Measurements from ENCODE around the gene CHRND.

Gene CHRND

DNA sequence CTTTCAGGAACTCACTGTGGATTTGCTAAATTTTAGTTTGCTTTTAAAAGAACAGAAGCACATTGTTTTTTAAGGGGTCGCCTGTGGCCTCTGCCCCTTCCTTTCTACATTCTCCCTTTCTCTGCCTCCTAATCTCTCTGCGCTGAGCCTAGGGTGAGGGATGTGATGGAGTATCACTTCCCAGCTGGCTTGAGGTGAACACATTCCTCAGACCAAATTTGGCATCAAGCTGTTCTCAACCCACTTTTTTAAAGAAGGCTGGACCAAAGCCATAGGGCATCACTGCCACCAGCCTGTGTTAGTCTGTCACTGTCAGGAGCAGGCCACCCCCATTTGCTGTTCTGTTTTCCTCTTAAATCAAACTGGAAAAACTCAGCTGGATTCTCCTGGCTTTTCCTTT, 51.9 kb downstream of the CHRND start:
- TF ChIP-seq, protein P1, sequence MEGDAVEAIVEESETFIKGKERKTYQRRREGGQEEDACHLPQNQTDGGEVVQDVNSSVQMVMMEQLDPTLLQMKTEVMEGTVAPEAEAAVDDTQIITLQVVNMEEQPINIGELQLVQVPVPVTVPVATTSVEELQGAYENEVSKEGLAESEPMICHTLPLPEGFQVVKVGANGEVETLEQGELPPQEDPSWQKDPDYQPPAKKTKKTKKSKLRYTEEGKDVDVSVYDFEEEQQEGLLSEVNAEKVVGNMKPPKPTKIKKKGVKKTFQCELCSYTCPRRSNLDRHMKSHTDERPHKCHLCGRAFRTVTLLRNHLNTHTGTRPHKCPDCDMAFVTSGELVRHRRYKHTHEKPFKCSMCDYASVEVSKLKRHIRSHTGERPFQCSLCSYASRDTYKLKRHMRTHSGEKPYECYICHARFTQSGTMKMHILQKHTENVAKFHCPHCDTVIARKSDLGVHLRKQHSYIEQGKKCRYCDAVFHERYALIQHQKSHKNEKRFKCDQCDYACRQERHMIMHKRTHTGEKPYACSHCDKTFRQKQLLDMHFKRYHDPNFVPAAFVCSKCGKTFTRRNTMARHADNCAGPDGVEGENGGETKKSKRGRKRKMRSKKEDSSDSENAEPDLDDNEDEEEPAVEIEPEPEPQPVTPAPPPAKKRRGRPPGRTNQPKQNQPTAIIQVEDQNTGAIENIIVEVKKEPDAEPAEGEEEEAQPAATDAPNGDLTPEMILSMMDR (IDR thresholded peaks at IDR 0.05; ENCODE audit: control extremely low read depth, extremely low read depth, low read depth, missing control alignments), result no peak
- CTCF ChIA-PET, result interaction anchor here (2.1 kb wide), 1 partner anchor 10 kb away, joined by 5 read pairs; no protein-coding TSS in a partner anchor
- no peak for DNase-seq (ENCODE audit: extremely low spot score)
- POLR2A ChIA-PET, result no interaction called here

DNA sequence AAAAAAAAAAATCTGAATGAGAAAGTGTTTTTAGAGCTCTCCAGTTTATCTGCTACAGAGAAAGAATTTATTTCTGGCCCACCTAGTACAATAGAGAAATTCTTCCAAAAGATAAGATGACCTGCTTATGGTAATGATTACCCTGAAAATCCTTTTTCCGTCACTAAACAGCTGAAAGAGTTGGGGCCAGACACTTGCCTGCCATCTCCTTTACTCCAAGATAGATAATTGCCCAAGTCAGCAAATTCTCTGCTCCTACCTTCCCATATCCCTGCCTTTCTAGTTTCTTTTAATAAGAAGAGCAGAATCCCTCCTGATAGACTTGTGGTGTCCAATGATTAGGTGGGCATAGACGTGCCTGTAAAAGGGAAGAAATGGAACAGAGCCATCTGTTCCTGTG, 52.7 kb downstream of the CHRND start:
- ChIA-PET POLR2A (no interaction called here), CTCF (interaction anchor here (2.1 kb wide), 1 partner anchor 10 kb away, joined by 5 read pairs; no protein-coding TSS in a partner anchor)
- TF ChIP-seq, protein P1 (IDR thresholded peaks at IDR 0.05; ENCODE audit: control extremely low read depth, extremely low read depth, low read depth, missing control alignments), result no peak
- no peak for DNase-seq (ENCODE audit: extremely low spot score)

DNA sequence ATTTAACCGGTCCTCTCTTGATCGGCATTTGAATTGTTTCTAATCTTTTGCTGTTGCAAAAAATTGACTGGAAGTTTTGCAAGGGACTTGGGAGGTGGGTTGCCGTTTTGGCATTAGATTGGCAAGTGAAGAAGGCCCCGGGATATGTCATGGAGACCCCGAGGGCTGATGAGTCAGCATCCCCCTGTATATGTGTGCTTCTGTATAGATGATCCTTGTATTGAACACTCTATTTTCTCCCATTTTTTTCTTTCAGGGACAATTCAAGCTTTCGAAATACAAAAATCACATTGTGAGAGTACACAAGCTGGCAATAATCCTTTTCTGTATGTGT, 54.7 kb downstream of the CHRND start:
- ChIA-PET POLR2A (no interaction called here), CTCF (interaction anchor here (1.4 to 2.4 kb wide), 2 partner anchors 9 to 11 kb away, joined by 3 to 9 read pairs; no protein-coding TSS in a partner anchor)
- no peak for DNase-seq (ENCODE audit: extremely low spot score)
- TF ChIP-seq, protein P1 (IDR thresholded peaks at IDR 0.05; ENCODE audit: control extremely low read depth, extremely low read depth, low read depth, missing control alignments), result no peak

DNA sequence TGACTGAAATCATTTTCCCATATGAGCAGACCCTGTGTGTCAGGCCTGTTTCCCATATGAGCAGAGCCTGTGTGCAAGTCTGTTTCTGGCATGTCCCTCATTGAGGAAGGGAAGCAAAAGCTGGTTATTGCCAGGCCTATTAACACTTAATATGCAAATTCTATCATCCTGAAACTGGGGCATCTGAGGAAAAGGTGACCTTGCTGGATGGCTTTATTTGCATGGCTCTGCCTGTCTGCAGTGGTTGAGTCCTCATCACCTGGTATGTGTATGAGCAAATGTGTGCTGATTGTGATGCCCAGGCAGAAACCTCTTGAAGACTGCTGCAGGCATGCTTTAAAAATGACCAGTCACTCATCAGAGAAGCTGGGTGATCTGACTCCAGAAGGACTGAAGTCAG, 55.8 kb downstream of the CHRND start:
- DNase-seq (ENCODE audit: extremely low spot score), result no peak
- TF ChIP-seq, protein P1 (IDR thresholded peaks at IDR 0.05; ENCODE audit: control extremely low read depth, extremely low read depth, low read depth, missing control alignments), result no peak
- ChIA-PET POLR2A (no interaction called here), CTCF (no interaction called here)

DNA sequence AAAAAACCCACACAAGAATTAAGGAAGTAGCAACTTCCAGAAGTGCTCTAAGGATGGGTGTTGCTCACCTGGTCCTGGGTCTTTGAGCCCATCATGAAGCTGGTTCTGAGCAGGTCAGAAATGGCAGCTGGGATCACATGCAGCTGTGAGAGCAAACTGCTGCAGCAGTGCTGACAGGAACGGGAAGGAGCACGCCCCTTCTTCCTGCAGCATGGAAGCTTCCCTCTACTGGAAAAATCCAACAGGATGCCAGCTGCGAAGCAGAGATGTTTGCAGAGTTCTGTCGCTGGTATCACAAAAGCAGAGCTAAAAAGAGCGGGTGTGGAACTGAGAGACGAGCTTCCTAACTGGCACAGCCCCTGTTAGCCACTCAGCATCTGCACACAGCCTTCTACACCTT, 58.3 kb downstream of the CHRND start:
- CTCF ChIA-PET, result interaction anchor here (1.2 kb wide), 1 partner anchor 9 kb away, joined by 4 read pairs; no protein-coding TSS in a partner anchor
- DNase-seq (ENCODE audit: extremely low spot score), result no peak
- POLR2A ChIA-PET, result no interaction called here
- TF ChIP-seq, protein P1 (IDR thresholded peaks at IDR 0.05; ENCODE audit: control extremely low read depth, extremely low read depth, low read depth, missing control alignments), result no peak

All from GM10248 (cell line).